SK-N-SH (cell line): Measurements from ENCODE around the gene MGAT5B.

ENCODE experiments used
- EP300 ChIP-seq, 2 experiments: IDR thresholded peaks; 2 replicates each; pipeline versions ENCODE4 v1.4.0 to v1.6.1; 2012; ENCODE audit warnings: borderline replicate concordance in 1 of 2, low read depth in 1 of 2, low read length in 1 of 2
- GABPA ChIP-seq: IDR thresholded peaks from 2 replicates; pipeline ENCODE4 v1.4.0; 2012; ENCODE audit warnings: low read depth, mild to moderate bottlenecking
- POLR2AphosphoS5 ChIP-seq: IDR thresholded peaks from 2 replicates; pipeline ENCODE4 v1.6.1; 2012; ENCODE audit warnings: low read depth, low read length
- TF ChIP-seq, protein P1 (sequence below): fragments of 200-600 bp; sonication (generic); IDR thresholded peaks from 2 replicates; pipeline ENCODE4 v1.6.1; 2017; ENCODE audit warnings: antibody characterized with exemption, mild to moderate bottlenecking, moderate library complexity

DNA sequence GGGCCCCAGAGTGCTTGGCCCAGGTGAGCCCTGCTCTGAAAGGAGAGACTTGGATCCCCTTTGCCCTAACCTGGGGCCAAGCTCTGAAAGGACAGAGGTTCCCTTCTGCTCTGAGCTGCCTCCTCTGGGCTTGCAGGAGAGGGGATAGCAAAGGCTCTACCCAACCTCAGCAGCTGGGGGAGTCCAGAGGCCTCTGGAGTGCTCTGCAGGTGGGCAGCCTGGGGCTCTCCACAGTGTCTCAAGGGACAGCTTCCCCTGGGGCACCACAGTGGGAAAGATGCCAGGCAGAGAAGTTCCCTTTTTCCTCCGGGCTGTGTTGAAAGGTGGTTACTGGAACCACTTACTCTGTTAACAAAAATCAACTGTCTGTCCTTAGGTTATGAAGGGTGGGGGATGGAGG lies 48.2 kb upstream of the MGAT5B start:
- TF ChIP-seq, protein P1, sequence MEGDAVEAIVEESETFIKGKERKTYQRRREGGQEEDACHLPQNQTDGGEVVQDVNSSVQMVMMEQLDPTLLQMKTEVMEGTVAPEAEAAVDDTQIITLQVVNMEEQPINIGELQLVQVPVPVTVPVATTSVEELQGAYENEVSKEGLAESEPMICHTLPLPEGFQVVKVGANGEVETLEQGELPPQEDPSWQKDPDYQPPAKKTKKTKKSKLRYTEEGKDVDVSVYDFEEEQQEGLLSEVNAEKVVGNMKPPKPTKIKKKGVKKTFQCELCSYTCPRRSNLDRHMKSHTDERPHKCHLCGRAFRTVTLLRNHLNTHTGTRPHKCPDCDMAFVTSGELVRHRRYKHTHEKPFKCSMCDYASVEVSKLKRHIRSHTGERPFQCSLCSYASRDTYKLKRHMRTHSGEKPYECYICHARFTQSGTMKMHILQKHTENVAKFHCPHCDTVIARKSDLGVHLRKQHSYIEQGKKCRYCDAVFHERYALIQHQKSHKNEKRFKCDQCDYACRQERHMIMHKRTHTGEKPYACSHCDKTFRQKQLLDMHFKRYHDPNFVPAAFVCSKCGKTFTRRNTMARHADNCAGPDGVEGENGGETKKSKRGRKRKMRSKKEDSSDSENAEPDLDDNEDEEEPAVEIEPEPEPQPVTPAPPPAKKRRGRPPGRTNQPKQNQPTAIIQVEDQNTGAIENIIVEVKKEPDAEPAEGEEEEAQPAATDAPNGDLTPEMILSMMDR, result no peak
- TF ChIP-seq POLR2AphosphoS5 (no peak), GABPA (no peak), EP300 (IDR thresholded peaks at IDR 0.05; ENCODE audit: borderline replicate concordance in 1 of 2, low read depth in 1 of 2, low read length in 1 of 2) (no peak)
